ENCODE results near the gene CASZ1. TPM values are rescaled to one million over a fixed set of nuclear protein-coding genes. Genes with fewer than 3 reads are reported as not detected.

The CASZ1 gene
- polyA plus RNA-seq, 1 experiment: 0.64 TPM

DNA sequence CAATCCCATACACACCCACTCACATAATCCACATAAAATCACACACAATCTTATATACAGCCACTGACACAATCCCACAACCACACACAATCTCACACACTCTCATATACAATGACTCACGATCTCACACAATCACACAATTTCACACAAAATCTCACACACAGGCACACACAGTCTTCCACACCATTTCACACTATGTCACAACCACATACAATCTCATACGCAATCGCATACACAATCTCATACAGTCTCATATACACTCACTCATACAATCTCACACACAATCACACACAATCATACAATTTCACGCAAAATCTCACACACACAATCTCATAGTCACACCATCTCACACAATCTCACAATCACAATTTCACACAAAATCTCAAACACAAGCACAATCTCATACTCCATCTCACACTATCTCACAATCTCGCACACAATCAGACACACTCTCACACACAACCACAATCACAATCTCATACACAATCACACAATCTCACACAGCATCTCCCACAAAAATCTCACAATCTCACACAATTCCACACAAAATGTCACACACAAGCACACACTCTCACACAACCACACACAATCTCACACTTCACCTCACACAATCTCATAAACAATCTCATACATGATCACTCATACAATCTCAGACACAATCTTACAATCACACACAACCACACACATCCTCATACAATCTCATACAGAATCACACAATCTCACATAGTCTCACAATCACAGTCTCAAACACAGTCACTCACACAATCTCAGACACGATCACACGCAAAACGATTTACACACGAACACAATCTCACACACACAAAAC lies 18.5 kb downstream of the CASZ1 start:
- no peak for DNase-seq (ENCODE audit: low read depth)
- CTCF ChIA-PET: interaction anchor here (0.7 kb wide), 1 partner anchor 27 kb away, joined by 3 read pairs; no protein-coding TSS in a partner anchor
- POLR2A ChIA-PET: no interaction called here
- Histone ChIP-seq H3K4me3 (ENCODE audit: low read depth, low read length) (no peak overlapping the region), H3K36me3 (ENCODE audit: control insufficient read depth, insufficient read depth, low read length) (no peaks in the 10 kb centered on the region), H3K27me3 (ENCODE audit: control insufficient read depth, insufficient read depth, low read length) (peaks cover 6% of the 10 kb centered on the region)
- no peak for TF ChIP-seq CTCF (IDR thresholded peaks at IDR 0.05; ENCODE audit: insufficient read depth, low read depth, low read length)

DNA sequence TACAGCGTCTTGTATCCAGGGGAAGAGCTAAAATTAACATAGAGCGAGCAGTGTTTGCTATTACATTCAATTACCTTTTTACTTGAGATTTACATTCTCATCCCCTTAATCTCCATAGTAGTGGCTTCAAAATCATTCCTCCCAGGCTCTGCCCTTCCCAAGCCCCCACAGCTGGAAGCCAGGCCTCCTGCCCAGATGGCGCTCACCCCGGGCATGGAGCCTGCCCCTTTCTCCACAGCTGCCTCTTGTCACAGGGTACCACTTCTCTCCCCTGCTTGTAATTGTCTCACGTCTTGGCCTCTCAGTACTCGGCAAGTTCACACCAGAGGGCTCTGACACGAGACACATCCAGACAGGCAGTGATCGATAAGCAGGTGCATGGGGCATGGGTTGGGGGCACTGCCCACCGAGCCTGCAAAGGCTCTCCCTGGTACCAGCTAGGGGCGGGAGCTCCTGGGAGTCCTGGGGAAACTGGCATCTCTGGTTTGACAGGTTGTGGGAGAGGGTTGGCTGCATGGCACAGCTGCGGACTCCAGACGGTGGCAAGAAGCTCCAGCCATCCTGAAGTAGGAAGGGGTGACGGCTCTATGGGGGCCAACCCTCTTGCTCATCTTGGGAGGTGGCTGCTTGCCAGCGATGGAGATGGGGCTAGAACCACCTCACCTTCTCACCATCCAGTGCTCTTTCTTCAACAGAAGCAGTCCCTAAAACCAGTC lies 20.1 kb downstream of the CASZ1 start:
- no peaks in the 10 kb centered on the region for H3K36me3 ChIP-seq (ENCODE audit: control insufficient read depth, insufficient read depth, low read length)
- H3K4me3 ChIP-seq (ENCODE audit: low read depth, low read length): no peak overlapping the region
- DNase-seq (ENCODE audit: low read depth): no peak
- POLR2A ChIA-PET: no interaction called here
- CTCF ChIA-PET: no interaction called here
- TF ChIP-seq CTCF (IDR thresholded peaks at IDR 0.05; ENCODE audit: insufficient read depth, low read depth, low read length): no peak
- H3K27me3 ChIP-seq (ENCODE audit: control insufficient read depth, insufficient read depth, low read length): peaks cover 10% of the 10 kb centered on the region

DNA sequence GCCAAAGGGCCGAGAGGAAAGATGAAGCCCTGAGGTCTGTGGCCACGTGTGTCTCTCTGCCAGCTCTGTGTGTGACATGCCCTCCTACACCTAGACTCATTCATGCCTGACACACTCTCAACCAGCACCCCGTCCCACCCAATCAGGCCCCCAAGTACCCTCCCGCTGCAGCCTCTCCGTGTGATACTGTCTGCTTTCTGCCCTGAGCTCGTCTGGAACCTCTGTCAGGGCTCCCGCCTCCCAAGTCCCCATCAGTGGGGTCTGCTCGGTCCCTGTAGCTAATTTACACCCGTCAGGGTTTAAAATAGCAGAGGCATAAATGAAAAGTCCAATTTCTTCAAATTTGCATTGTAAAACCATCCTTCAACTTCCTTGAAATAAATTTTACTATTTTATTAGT lies 20.7 kb downstream of the CASZ1 start:
- no peaks in the 10 kb centered on the region for H3K36me3 ChIP-seq (ENCODE audit: control insufficient read depth, insufficient read depth, low read length)
- ChIA-PET POLR2A (no interaction called here), CTCF (no interaction called here)
- DNase-seq (ENCODE audit: low read depth): no peak
- H3K4me3 ChIP-seq (ENCODE audit: low read depth, low read length): no peak overlapping the region
- peaks cover 10% of the 10 kb centered on the region for H3K27me3 ChIP-seq (ENCODE audit: control insufficient read depth, insufficient read depth, low read length)
- no peak for TF ChIP-seq CTCF (IDR thresholded peaks at IDR 0.05; ENCODE audit: insufficient read depth, low read depth, low read length)

DNA sequence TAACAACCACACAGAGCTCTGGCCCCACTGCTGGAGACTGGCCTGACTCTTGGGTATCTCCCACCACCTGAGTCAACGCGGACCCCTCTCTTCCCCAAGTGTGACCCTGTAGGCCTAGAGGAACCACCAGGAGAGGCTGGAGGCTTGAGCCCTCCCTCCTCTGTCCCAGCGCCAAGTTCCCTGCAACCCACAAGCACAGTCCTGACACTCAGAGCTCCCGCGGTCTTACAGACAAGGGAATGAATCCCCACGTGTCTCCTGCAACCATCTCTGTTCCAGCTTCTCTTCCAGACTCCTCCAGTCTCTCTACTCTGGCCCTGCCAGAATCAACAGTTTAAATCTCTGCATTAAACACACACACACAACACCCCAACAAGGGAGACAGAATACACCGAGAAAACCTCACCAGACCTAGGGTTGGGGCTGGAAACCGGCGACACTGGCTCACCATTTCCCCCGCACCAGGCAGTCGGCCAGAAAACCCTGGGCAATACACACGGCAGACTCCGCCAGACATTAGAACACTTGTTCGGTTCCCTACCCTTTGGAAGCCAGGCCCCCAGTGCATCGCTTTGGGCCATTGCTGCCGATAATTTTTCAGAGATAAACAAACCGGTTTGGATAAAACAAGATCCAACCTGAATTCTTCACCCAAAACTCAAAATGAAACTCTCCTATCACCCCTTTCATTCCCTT lies 21.7 kb downstream of the CASZ1 start:
- no peak for DNase-seq (ENCODE audit: low read depth)
- no peak for TF ChIP-seq CTCF (IDR thresholded peaks at IDR 0.05; ENCODE audit: insufficient read depth, low read depth, low read length)
- CTCF ChIA-PET: no interaction called here
- Histone ChIP-seq H3K36me3 (ENCODE audit: control insufficient read depth, insufficient read depth, low read length) (no peaks in the 10 kb centered on the region), H3K27me3 (ENCODE audit: control insufficient read depth, insufficient read depth, low read length) (peaks cover 12% of the 10 kb centered on the region), H3K4me3 (ENCODE audit: low read depth, low read length) (no peak overlapping the region)
- POLR2A ChIA-PET: no interaction called here
